ENCODE results near the gene CARD19. TPM values are rescaled to one million over a fixed set of nuclear protein-coding genes. Genes with fewer than 3 reads are reported as not detected.

CARD19 gene
- total and polyA plus RNA-seq, 9 of the 15 experiments (the other 6 are each of a cell fraction or from before 2014, with no cell fraction given) = 0.90 to 34.9 (median 14.6) TPM

DNA sequence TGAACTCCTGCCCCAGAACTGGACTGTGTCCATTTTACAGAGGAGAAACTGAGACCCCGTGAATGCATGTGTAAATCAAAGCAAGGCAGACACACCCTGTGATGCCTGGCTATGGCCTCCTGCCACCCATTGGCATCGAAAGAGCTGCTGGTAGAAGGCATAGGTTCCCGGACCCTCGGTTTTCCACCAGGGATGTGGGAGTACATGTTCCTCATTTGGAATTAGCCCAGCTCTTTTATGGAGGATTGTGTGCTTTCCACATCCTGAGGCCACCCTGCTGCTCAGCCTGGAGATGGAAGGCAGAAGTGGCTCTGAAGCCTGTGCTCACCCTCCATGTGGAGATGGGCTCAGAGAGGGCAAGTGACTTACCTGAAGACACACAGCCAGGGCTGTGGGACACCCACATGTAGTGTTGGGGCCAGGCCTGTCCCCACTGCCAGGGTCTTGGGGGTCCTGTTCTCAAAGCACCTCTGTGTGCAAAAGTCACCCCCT lies 34.7 kb upstream of the CARD19 start (continued):
- peak; percentile 57; the same call in 1 of the 2 replicates for TF ChIP-seq GABPB1 (CRISPR knock-in tag; IDR thresholded peaks at IDR 0.05)
- no peak for TF ChIP-seq PCBP2 (IDR thresholded peaks at IDR 0.05; ENCODE audit: low read depth, low read length, poor library complexity, severe bottlenecking)
- 0 out of 2 replicates have a peak, but pooled peaks have one; percentile 38 for TF ChIP-seq HDAC2 (IDR thresholded peaks at IDR 0.05)
- TF ChIP-seq CTBP1 (IDR thresholded peaks at IDR 0.05; ENCODE audit: borderline replicate concordance) = no peak
- peak; percentile 90; the same call in 1 of the 2 replicates for TF ChIP-seq SMARCA5 (IDR thresholded peaks at IDR 0.05)
- peak; percentile 26 for TF ChIP-seq BRD9 (IDR thresholded peaks at IDR 0.05; ENCODE audit: low read depth, partially characterized antibody)
- TF ChIP-seq HDAC8 (tag; IDR thresholded peaks at IDR 0.05) = no peak
- TF ChIP-seq MAZ (CRISPR knock-in tag; conservative IDR thresholded peaks at IDR 0.05 in 1 of 2, IDR thresholded peaks at IDR 0.05 in 1 of 2) = 0 out of 4 replicates have a peak, but pooled peaks of 1 of the 2 experiments have one; percentile 4
- no peak for TF ChIP-seq ZFP1 (CRISPR knock-in tag; IDR thresholded peaks at IDR 0.05)
- peak; percentile 90 for TF ChIP-seq CHD4 (IDR thresholded peaks at IDR 0.05; ENCODE audit: insufficient read depth, insufficient replicate concordance, low read depth, low read length, poor library complexity, severe bottlenecking)
- peak; percentile 85 for TF ChIP-seq CBX1 (IDR thresholded peaks at IDR 0.05; ENCODE audit: low read depth)
- no peak for TF ChIP-seq NR2C2 (CRISPR knock-in tag; IDR thresholded peaks at IDR 0.05)
- 0 out of 2 replicates have a peak, but pooled peaks have one; percentile 19 for TF ChIP-seq NR2C2 (tag; IDR thresholded peaks at IDR 0.05)
- TF ChIP-seq, protein P1, sequence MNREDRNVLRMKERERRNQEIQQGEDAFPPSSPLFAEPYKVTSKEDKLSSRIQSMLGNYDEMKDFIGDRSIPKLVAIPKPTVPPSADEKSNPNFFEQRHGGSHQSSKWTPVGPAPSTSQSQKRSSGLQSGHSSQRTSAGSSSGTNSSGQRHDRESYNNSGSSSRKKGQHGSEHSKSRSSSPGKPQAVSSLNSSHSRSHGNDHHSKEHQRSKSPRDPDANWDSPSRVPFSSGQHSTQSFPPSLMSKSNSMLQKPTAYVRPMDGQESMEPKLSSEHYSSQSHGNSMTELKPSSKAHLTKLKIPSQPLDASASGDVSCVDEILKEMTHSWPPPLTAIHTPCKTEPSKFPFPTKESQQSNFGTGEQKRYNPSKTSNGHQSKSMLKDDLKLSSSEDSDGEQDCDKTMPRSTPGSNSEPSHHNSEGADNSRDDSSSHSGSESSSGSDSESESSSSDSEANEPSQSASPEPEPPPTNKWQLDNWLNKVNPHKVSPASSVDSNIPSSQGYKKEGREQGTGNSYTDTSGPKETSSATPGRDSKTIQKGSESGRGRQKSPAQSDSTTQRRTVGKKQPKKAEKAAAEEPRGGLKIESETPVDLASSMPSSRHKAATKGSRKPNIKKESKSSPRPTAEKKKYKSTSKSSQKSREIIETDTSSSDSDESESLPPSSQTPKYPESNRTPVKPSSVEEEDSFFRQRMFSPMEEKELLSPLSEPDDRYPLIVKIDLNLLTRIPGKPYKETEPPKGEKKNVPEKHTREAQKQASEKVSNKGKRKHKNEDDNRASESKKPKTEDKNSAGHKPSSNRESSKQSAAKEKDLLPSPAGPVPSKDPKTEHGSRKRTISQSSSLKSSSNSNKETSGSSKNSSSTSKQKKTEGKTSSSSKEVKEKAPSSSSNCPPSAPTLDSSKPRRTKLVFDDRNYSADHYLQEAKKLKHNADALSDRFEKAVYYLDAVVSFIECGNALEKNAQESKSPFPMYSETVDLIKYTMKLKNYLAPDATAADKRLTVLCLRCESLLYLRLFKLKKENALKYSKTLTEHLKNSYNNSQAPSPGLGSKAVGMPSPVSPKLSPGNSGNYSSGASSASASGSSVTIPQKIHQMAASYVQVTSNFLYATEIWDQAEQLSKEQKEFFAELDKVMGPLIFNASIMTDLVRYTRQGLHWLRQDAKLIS (CRISPR knock-in tag; IDR thresholded peaks at IDR 0.05) = no peak
- TF ChIP-seq, protein P2, sequence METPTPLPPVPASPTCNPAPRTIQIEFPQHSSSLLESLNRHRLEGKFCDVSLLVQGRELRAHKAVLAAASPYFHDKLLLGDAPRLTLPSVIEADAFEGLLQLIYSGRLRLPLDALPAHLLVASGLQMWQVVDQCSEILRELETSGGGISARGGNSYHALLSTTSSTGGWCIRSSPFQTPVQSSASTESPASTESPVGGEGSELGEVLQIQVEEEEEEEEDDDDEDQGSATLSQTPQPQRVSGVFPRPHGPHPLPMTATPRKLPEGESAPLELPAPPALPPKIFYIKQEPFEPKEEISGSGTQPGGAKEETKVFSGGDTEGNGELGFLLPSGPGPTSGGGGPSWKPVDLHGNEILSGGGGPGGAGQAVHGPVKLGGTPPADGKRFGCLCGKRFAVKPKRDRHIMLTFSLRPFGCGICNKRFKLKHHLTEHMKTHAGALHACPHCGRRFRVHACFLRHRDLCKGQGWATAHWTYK (CRISPR knock-in tag; IDR thresholded peaks at IDR 0.05) = no peak
- TF ChIP-seq, protein P3, sequence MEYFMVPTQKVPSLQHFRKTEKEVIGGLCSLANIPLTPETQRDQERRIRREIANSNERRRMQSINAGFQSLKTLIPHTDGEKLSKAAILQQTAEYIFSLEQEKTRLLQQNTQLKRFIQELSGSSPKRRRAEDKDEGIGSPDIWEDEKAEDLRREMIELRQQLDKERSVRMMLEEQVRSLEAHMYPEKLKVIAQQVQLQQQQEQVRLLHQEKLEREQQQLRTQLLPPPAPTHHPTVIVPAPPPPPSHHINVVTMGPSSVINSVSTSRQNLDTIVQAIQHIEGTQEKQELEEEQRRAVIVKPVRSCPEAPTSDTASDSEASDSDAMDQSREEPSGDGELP (CRISPR knock-in tag; IDR thresholded peaks at IDR 0.05; ENCODE audit: borderline replicate concordance) = 0 out of 2 replicates have a peak, but pooled peaks have one; percentile 6

Data from K562 (cell line).